Measurements from ENCODE around the gene ABCC6. TPM values are rescaled to one million over a fixed set of nuclear protein-coding genes. Genes with fewer than 3 reads are reported as not detected.

The ABCC6 gene
- total and polyA plus RNA-seq, 2 of the 13 experiments (the other 11 are each of a cell fraction or from before 2014, with no cell fraction given) = 82.4 to 105 TPM

GRCh38 chr16:16147316-16147999 is 75.8 kb downstream of the ABCC6 start (continued):
- 0 out of 2 replicates have a peak, but pooled peaks have one; percentile 41 for TF ChIP-seq ZNF446 (CRISPR knock-in tag; IDR thresholded peaks at IDR 0.05)
- TF ChIP-seq SP4 (CRISPR knock-in tag; IDR thresholded peaks at IDR 0.05) = peak; percentile 38; the same call in 1 of the 2 replicates
- peak; percentile 41; the same call in 1 of the 2 replicates for TF ChIP-seq ZNF292 (CRISPR knock-in tag; IDR thresholded peaks at IDR 0.05; ENCODE audit: borderline replicate concordance, low read depth)
- peak; percentile 31; the same call in 1 of the 2 replicates for TF ChIP-seq SSRP1 (CRISPR knock-in tag; IDR thresholded peaks at IDR 0.05)
- TF ChIP-seq FOXO4 (CRISPR knock-in tag; conservative IDR thresholded peaks at IDR 0.05) = 0 out of 2 replicates have a peak, but pooled peaks have one; percentile 11
- TF ChIP-seq IRF9 (CRISPR knock-in tag; IDR thresholded peaks at IDR 0.05; ENCODE audit: borderline replicate concordance) = 0 out of 2 replicates have a peak, but pooled peaks have one; percentile 20
- TF ChIP-seq ZNF414 (CRISPR knock-in tag; IDR thresholded peaks at IDR 0.05) = 0 out of 2 replicates have a peak, but pooled peaks have one; percentile 71
- TF ChIP-seq ZNF709 (CRISPR knock-in tag; IDR thresholded peaks at IDR 0.05) = 0 out of 2 replicates have a peak, but pooled peaks have one; percentile 32
- no peak for TF ChIP-seq GLMP (CRISPR knock-in tag; IDR thresholded peaks at IDR 0.05; ENCODE audit: borderline replicate concordance)
- 0 out of 2 replicates have a peak, but pooled peaks have one; percentile 26 for TF ChIP-seq NR1H2 (CRISPR knock-in tag; IDR thresholded peaks at IDR 0.05; ENCODE audit: borderline replicate concordance, low read depth)
- 0 out of 2 replicates have a peak, but pooled peaks have one; percentile 65 for TF ChIP-seq ZNF576 (CRISPR knock-in tag; IDR thresholded peaks at IDR 0.05)
- peak; percentile 84 for TF ChIP-seq MBD4 (IDR thresholded peaks at IDR 0.05; ENCODE audit: borderline replicate concordance, low read length)
- TF ChIP-seq ZNF343 (CRISPR knock-in tag; IDR thresholded peaks at IDR 0.05) = 0 out of 2 replicates have a peak, but pooled peaks have one; percentile 53
- TF ChIP-seq, protein P1, sequence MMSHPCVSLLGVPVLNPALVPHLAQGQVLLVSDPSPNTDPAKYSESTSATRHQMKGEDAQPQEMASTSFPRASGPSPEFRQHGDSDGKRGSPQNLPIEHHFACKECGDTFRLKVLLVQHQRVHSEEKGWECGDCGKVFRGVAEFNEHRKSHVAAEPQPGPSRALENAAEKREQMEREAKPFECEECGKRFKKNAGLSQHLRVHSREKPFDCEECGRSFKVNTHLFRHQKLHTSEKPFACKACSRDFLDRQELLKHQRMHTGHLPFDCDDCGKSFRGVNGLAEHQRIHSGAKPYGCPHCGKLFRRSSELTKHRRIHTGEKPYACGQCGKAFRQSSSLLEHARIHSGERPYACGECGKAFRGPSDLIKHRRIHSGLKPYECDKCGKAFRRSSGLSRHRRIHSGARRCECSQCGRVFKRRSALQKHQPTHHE (CRISPR knock-in tag; IDR thresholded peaks at IDR 0.05; ENCODE audit: borderline replicate concordance) = no peak
- peak; percentile 6 for TF ChIP-seq POLR2AphosphoS5 (IDR thresholded peaks at IDR 0.05; ENCODE audit: low read depth, low read length)
- TF ChIP-seq SIN3A (IDR thresholded peaks at IDR 0.05; ENCODE audit: borderline replicate concordance, low read depth, low read length) = no peak

All from HepG2 (cell line).